Measurements from ENCODE around the gene NPAS1. TPM values are rescaled to one million over a fixed set of nuclear protein-coding genes. Genes with fewer than 3 reads are reported as not detected.

The NPAS1 gene
- total RNA-seq, 1 donor from 2014 or later = 3.9 TPM

GRCh38 chr19:47024502-47024901, 4.9 kb downstream of the NPAS1 start:
- peaks cover 83% of the 10 kb centered on the region for H3K27me3 Mint-ChIP-seq (ENCODE audit: low read depth)
- no peak overlapping the region for H3K27ac Mint-ChIP-seq
- no peaks in the 10 kb centered on the region for H3K9me3 Mint-ChIP-seq
- no peak overlapping the region for H3K4me3 Mint-ChIP-seq
- no peak for DNase-seq (ENCODE audit: low spot score in 2 of 2, unreplicated experiment in 2 of 2)
- no peak for TF ChIP-seq CTCF (IDR thresholded peaks at IDR 0.05; ENCODE audit: unreplicated experiment)
- H3K4me1 Mint-ChIP-seq = peaks cover 16% of the 10 kb centered on the region
- no peaks in the 10 kb centered on the region for H3K36me3 Mint-ChIP-seq

- TF ChIP-seq CTCF (IDR thresholded peaks at IDR 0.05; ENCODE audit: unreplicated experiment) = no peak
- H3K4me1 Mint-ChIP-seq = peaks cover 11% of the 10 kb centered on the region
Measured at GRCh38 chr19:47026156-47026555, 6.5 kb downstream of the NPAS1 start.

GRCh38 chr19:47026889-47027288, 7.3 kb downstream of the NPAS1 start:
- H3K27ac Mint-ChIP-seq = no peak overlapping the region
- H3K9me3 Mint-ChIP-seq = no peaks in the 10 kb centered on the region
- peaks cover 10% of the 10 kb centered on the region for H3K4me1 Mint-ChIP-seq
- H3K4me3 Mint-ChIP-seq = no peak overlapping the region
- H3K36me3 Mint-ChIP-seq = no peaks in the 10 kb centered on the region
- no peak for DNase-seq (ENCODE audit: low spot score in 2 of 2, unreplicated experiment in 2 of 2)
- no peak for TF ChIP-seq CTCF (IDR thresholded peaks at IDR 0.05; ENCODE audit: unreplicated experiment)
- peaks cover 76% of the 10 kb centered on the region for H3K27me3 Mint-ChIP-seq (ENCODE audit: low read depth)

More at GRCh38 chr19:47026156-47026555, 6.5 kb downstream of the NPAS1 start:
- no peaks in the 10 kb centered on the region for H3K36me3 Mint-ChIP-seq
- H3K9me3 Mint-ChIP-seq = no peaks in the 10 kb centered on the region
- H3K4me3 Mint-ChIP-seq = no peak overlapping the region
- no peak for DNase-seq (ENCODE audit: low spot score in 2 of 2, unreplicated experiment in 2 of 2)
- H3K27ac Mint-ChIP-seq = no peak overlapping the region
- peaks cover 83% of the 10 kb centered on the region for H3K27me3 Mint-ChIP-seq (ENCODE audit: low read depth)

GRCh38 chr19:47027586-47028088, 8.0 kb downstream of the NPAS1 start:
- no peaks in the 10 kb centered on the region for H3K9me3 Mint-ChIP-seq
- no peak overlapping the region for H3K27ac Mint-ChIP-seq
- H3K36me3 Mint-ChIP-seq = no peaks in the 10 kb centered on the region
- peaks cover 11% of the 10 kb centered on the region for H3K4me1 Mint-ChIP-seq
- no peak for DNase-seq (ENCODE audit: low spot score in 2 of 2, unreplicated experiment in 2 of 2)
- peaks cover 70% of the 10 kb centered on the region for H3K27me3 Mint-ChIP-seq (ENCODE audit: low read depth)
- no peak overlapping the region for H3K4me3 Mint-ChIP-seq
- no peak for TF ChIP-seq CTCF (IDR thresholded peaks at IDR 0.05; ENCODE audit: unreplicated experiment)

GRCh38 chr19:47028195-47028601, 8.6 kb downstream of the NPAS1 start:
- TF ChIP-seq CTCF (IDR thresholded peaks at IDR 0.05; ENCODE audit: unreplicated experiment) = no peak
- H3K36me3 Mint-ChIP-seq = no peaks in the 10 kb centered on the region
- H3K4me1 Mint-ChIP-seq = peaks cover 7% of the 10 kb centered on the region
- no peak for DNase-seq (ENCODE audit: low spot score in 2 of 2, unreplicated experiment in 2 of 2)
- H3K27me3 Mint-ChIP-seq (ENCODE audit: low read depth) = peaks cover 65% of the 10 kb centered on the region
- H3K4me3 Mint-ChIP-seq = no peak overlapping the region
- no peaks in the 10 kb centered on the region for H3K9me3 Mint-ChIP-seq
- H3K27ac Mint-ChIP-seq = no peak overlapping the region

All from mesothelial cell of epicardium (in vitro differentiated cells).